Neuronal stem cell (in vitro differentiated cells): Measurements from ENCODE around the gene DNAH1.

Experiments
- DNase-seq: peaks from one replicate; pipeline ENCODE4 v3.0.0-alpha.2; 2013; ENCODE audit warnings: low spot score
- H2AFZ ChIP-seq: one replicate; pipeline ENCODE4 v1.6.1; 2013; ENCODE audit warnings: mild to moderate bottlenecking, low read length, inconsistent platforms
- H2AK5ac ChIP-seq: 2 replicates; pipeline ENCODE4 v1.6.1; 2013; ENCODE audit warnings: low read depth, mild to moderate bottlenecking, inconsistent platforms, low read length, moderate library complexity, mixed read lengths
- H2BK120ac ChIP-seq: 2 replicates; pipeline ENCODE4 v1.6.1; 2013; ENCODE audit warnings: low read depth, mild to moderate bottlenecking, inconsistent platforms, low read length, moderate library complexity, mixed read lengths
- H2BK12ac ChIP-seq: one replicate; pipeline ENCODE4 v1.6.1; 2013; ENCODE audit warnings: low read length, inconsistent platforms
- H2BK15ac ChIP-seq: 2 replicates; pipeline ENCODE4 v1.6.1; 2013; ENCODE audit warnings: mild to moderate bottlenecking, low read length, inconsistent platforms, mixed read lengths
- H2BK5ac ChIP-seq: one replicate; pipeline ENCODE4 v1.6.1; 2013; ENCODE audit warnings: inconsistent platforms, mild to moderate bottlenecking, low read length, moderate library complexity
- H3K14ac ChIP-seq: one replicate; pipeline ENCODE4 v1.6.1; 2013; ENCODE audit warnings: low read length, inconsistent platforms
- H3K18ac ChIP-seq: 2 replicates; pipeline ENCODE4 v1.6.1; 2013; ENCODE audit warnings: low read length, inconsistent platforms
- H3K23ac ChIP-seq: 2 replicates; pipeline ENCODE4 v1.6.1; 2013; ENCODE audit warnings: low read depth, mild to moderate bottlenecking, mixed read lengths, low read length, inconsistent platforms; ENCODE audit not compliant: poor library complexity
- H3K27ac ChIP-seq: replicated peaks from 3 replicates; pipeline ENCODE4 v1.5.1; 2013; ENCODE audit warnings: low read length, inconsistent platforms
- H3K27me3 ChIP-seq, 3 experiments: 2 replicates each; pipeline ENCODE4 v1.6.1; 2013; ENCODE audit warnings: low read length in 3 of 3, mild to moderate bottlenecking in 2 of 3, inconsistent platforms in 1 of 3, low read depth in 1 of 3, mixed read lengths in 1 of 3, moderate library complexity in 1 of 3; ENCODE audit not compliant: control insufficient read depth in 3 of 3, insufficient read depth in 3 of 3
- H3K36me3 ChIP-seq, 2 donors: replicated peaks in 1 of 2; 2 replicates each; pipeline ENCODE4 v1.6.1; 2013; ENCODE audit warnings: low read length in 2 of 2; ENCODE audit not compliant: control insufficient read depth in 2 of 2, insufficient read depth in 2 of 2
- H3K4ac ChIP-seq: 2 replicates; pipeline ENCODE4 v1.6.1; 2013; ENCODE audit warnings: inconsistent platforms, mild to moderate bottlenecking, low read length, moderate library complexity
- H3K4me1 ChIP-seq, 2 donors: 1 replicate in 1 of 2; 2 replicates in 1 of 2; pipeline ENCODE4 v1.6.1; 2013; ENCODE audit warnings: low read length in 2 of 2, low read depth in 1 of 2; ENCODE audit not compliant: control insufficient read depth in 2 of 2, insufficient read depth in 1 of 2
- H3K4me2 ChIP-seq: one replicate; pipeline ENCODE4 v1.6.1; 2013; ENCODE audit warnings: mild to moderate bottlenecking, low read length, inconsistent platforms; ENCODE audit not compliant: insufficient read depth, poor library complexity, severe bottlenecking
- H3K4me3 ChIP-seq, 2 donors: 2 replicates each; pipeline ENCODE4 v1.5.1; 2013; ENCODE audit warnings: low read length in 2 of 2, mild to moderate bottlenecking in 2 of 2, inconsistent platforms in 1 of 2, moderate library complexity in 1 of 2
- H3K79me1 ChIP-seq: one replicate; pipeline ENCODE4 v1.6.1; 2013; ENCODE audit warnings: low read depth, mild to moderate bottlenecking, inconsistent platforms, low read length, moderate library complexity
- H3K9ac ChIP-seq: one replicate; pipeline ENCODE4 v1.6.1; 2013; ENCODE audit warnings: mild to moderate bottlenecking, low read depth, low read length, inconsistent platforms; ENCODE audit not compliant: poor library complexity
- H3K9me3 ChIP-seq, 2 donors: replicated peaks in 1 of 2; 2 replicates each; pipeline versions ENCODE3 to v1.6.1; 2013; ENCODE audit warnings: low read length in 2 of 2, mild to moderate bottlenecking in 2 of 2, inconsistent platforms in 1 of 2, low read depth in 1 of 2, mixed read lengths in 1 of 2, moderate library complexity in 1 of 2; ENCODE audit not compliant: control insufficient read depth in 2 of 2, insufficient read depth in 1 of 2
- H4K8ac ChIP-seq: one replicate; pipeline ENCODE4 v1.6.1; 2013; ENCODE audit warnings: low read depth, mild to moderate bottlenecking, inconsistent platforms, low read length, moderate library complexity
- H4K91ac ChIP-seq: one replicate; pipeline ENCODE4 v1.6.1; 2013; ENCODE audit warnings: low read length, low read depth, mild to moderate bottlenecking, inconsistent platforms; ENCODE audit not compliant: poor library complexity
- WGBS, 2 donors: extraction: QIAGEN DNeasy Blood & Tissue Kit; methylation state at CpG; one replicate each; pipeline ENCODE4 v1.1.7; 2013; ENCODE audit warnings: missing lambda C conversion rate in 2 of 2, mixed read lengths in 1 of 2; ENCODE audit not compliant: insufficient read length in 2 of 2, insufficient replicate concordance in 1 of 2; ENCODE audit errors: extremely low coverage in 2 of 2; 5-methylcytosine and 5-hydroxymethylcytosine counted together

DNAH1 gene

GRCh38 chr3:52441772-52442332 is 125.7 kb downstream of the DNAH1 start:
- Histone ChIP-seq H3K14ac (no peak overlapping the region), H3K27ac (no peak overlapping the region), H2BK120ac (no peak overlapping the region), H3K9ac (no peak overlapping the region), H3K36me3 (no peaks in the 10 kb centered on the region), H3K18ac (peak overlapping the region; percentile 48), H2AK5ac (peak overlapping the region; percentile 90), H3K4me2 (no peak overlapping the region), H3K27me3 (peaks cover 0 to 60% (median 0%) of the 10 kb centered on the region in 3 experiments), H4K8ac (no peak overlapping the region), H3K4me3 (no peak overlapping the region), H3K9me3 (no peaks in the 10 kb centered on the region), H2BK5ac (no peak overlapping the region), H2BK12ac (peak overlapping the region; percentile 46), H3K23ac (peak overlapping the region; percentile 65), H2BK15ac (peak overlapping the region; percentile 22), H2AFZ (no peak overlapping the region), H3K4me1 (peaks cover 0 to 18% of the 10 kb centered on the region in 2 donors), H3K79me1 (no peaks in the 10 kb centered on the region), H4K91ac (peak overlapping the region; percentile 43), H3K4ac (no peak overlapping the region)
- DNase-seq, result no peak
- WGBS, 2 donors, result no CpG with 5 or more reads among the region's 18 CpGs

- no peaks in the 10 kb centered on the region for H3K9me3 ChIP-seq
Measured at GRCh38 chr3:52442409-52443267, 126.5 kb downstream of the DNAH1 start.

GRCh38 chr3:52443268-52443610 is 127.1 kb downstream of the DNAH1 start:
- Histone ChIP-seq H3K27me3 (peaks cover 0 to 58% (median 0%) of the 10 kb centered on the region in 3 experiments), H2BK15ac (peak overlapping the region; percentile 22), H3K4me2 (no peak overlapping the region), H2BK5ac (no peak overlapping the region), H3K27ac (no peak overlapping the region), H3K4me3 (no peak overlapping the region), H2BK12ac (no peak overlapping the region), H3K4me1 (peaks cover 0 to 18% of the 10 kb centered on the region in 2 donors), H4K91ac (no peak overlapping the region), H3K14ac (no peak overlapping the region), H3K9me3 (no peaks in the 10 kb centered on the region), H3K36me3 (no peaks in the 10 kb centered on the region), H2AK5ac (no peak overlapping the region), H3K23ac (peak overlapping the region; percentile 50), H2AFZ (no peak overlapping the region), H4K8ac (no peak overlapping the region), H3K18ac (no peak overlapping the region), H3K9ac (peak overlapping the region; percentile 34), H3K79me1 (no peaks in the 10 kb centered on the region), H2BK120ac (peak overlapping the region; percentile 28), H3K4ac (no peak overlapping the region)
- WGBS, 2 donors, result no CpG with 5 or more reads among the region's 8 CpGs
- DNase-seq, result no peak

More at GRCh38 chr3:52442409-52443267, 126.5 kb downstream of the DNAH1 start:
- H3K14ac ChIP-seq, result no peak overlapping the region
- H3K4me3 ChIP-seq, result no peak overlapping the region
- H4K8ac ChIP-seq, result no peak overlapping the region
- H3K27me3 ChIP-seq, result peaks cover 0 to 55% (median 0%) of the 10 kb centered on the region in 3 experiments
- no peak for DNase-seq
- H3K18ac ChIP-seq, result peak overlapping the region; percentile 87
- peak overlapping the region; percentile 72 for H3K4ac ChIP-seq
- no peak overlapping the region for H3K27ac ChIP-seq
- no CpG with 5 or more reads among the region's 16 CpGs for WGBS, 2 donors
- no peak overlapping the region for H2BK5ac ChIP-seq
- peak overlapping the region; percentile 34 for H3K9ac ChIP-seq
- H3K36me3 ChIP-seq, result no peaks in the 10 kb centered on the region
- peak overlapping the region; percentile 83 for H3K23ac ChIP-seq
- H3K79me1 ChIP-seq, result no peaks in the 10 kb centered on the region
- peak overlapping the region; percentile 22 for H2BK15ac ChIP-seq
- H2BK12ac ChIP-seq, result no peak overlapping the region
- H3K4me2 ChIP-seq, result no peak overlapping the region
- H4K91ac ChIP-seq, result no peak overlapping the region
- H2AK5ac ChIP-seq, result peak overlapping the region; percentile 89
- no peak overlapping the region for H2AFZ ChIP-seq
- H2BK120ac ChIP-seq, result no peak overlapping the region
- H3K4me1 ChIP-seq, result peaks cover 0 to 18% of the 10 kb centered on the region in 2 donors
